A549 treated with Hydrocortisone at 1 μM for 4 hours (cell line): ENCODE results near the gene SCYL1. TPM values are rescaled to one million over a fixed set of nuclear protein-coding genes. Genes with fewer than 3 reads are reported as not detected.

ENCODE experiments used
- total RNA-seq: library from RNA; stranded (reverse); fragments of 200-300 nt; extraction: Qiagen RNA extraction; gene quantifications from 5 replicates; pipeline ENCODE4 v1.2.3, GENCODE V29; 2022

SCYL1 gene
- 50.9 to 60.4 TPM (median 56.0 TPM) in 5 replicates for total RNA-seq

DNA sequence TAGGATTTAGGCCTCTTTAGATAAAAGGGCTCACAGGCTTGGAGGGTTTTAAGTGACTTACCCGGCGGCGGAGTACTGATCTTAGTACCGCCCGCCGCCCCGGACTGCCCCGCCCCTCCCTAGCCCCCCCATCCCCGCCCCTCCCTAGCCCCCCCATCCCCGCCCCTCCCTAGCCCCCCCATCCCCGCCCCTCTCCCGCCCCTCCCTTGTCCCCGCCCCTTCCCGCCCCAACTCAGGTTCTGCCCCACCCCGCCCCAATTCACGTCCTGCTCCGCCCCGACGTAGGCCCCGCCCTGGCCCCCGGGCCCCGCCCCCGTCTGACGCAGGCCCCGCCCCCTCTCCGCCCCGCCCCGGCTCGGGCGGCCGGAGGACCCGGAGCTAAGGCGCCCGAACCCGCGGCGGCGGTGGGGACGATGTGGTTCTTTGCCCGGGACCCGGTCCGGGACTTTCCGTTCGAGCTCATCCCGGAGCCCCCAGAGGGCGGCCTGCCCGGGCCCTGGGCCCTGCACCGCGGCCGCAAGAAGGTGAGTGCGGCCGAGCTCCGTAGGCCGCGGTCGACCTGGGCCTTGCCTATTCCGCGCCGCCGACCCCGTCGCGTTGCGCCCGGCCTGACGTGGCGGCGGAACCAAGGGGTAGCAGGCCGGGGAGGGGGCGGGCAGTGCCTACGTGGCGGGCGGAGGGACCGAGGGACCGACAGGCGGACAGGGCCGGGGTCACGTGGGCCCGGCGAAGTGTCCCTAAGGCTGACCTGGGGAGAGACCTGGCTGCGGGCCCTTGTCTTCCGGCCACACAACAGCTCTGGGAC is at the start of gene SCYL1:
Gene SCYL1 (plus strand): TSS at position 343 of the 805 bp plus-strand sequence. CDS start 71 bp downstream, at position 414.

DNA sequence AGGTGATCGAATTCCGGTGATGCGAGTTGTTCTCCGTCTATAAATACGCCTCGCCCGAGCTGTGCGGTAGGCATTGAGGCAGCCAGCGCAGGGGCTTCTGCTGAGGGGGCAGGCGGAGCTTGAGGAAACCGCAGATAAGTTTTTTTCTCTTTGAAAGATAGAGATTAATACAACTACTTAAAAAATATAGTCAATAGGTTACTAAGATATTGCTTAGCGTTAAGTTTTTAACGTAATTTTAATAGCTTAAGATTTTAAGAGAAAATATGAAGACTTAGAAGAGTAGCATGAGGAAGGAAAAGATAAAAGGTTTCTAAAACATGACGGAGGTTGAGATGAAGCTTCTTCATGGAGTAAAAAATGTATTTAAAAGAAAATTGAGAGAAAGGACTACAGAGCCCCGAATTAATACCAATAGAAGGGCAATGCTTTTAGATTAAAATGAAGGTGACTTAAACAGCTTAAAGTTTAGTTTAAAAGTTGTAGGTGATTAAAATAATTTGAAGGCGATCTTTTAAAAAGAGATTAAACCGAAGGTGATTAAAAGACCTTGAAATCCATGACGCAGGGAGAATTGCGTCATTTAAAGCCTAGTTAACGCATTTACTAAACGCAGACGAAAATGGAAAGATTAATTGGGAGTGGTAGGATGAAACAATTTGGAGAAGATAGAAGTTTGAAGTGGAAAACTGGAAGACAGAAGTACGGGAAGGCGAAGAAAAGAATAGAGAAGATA is 25.7 kb upstream of the SCYL1 start, which contains the start of gene MALAT1:
Gene MALAT1 (plus strand): TSS at position 69 of the 736 bp plus-strand sequence.

DNA sequence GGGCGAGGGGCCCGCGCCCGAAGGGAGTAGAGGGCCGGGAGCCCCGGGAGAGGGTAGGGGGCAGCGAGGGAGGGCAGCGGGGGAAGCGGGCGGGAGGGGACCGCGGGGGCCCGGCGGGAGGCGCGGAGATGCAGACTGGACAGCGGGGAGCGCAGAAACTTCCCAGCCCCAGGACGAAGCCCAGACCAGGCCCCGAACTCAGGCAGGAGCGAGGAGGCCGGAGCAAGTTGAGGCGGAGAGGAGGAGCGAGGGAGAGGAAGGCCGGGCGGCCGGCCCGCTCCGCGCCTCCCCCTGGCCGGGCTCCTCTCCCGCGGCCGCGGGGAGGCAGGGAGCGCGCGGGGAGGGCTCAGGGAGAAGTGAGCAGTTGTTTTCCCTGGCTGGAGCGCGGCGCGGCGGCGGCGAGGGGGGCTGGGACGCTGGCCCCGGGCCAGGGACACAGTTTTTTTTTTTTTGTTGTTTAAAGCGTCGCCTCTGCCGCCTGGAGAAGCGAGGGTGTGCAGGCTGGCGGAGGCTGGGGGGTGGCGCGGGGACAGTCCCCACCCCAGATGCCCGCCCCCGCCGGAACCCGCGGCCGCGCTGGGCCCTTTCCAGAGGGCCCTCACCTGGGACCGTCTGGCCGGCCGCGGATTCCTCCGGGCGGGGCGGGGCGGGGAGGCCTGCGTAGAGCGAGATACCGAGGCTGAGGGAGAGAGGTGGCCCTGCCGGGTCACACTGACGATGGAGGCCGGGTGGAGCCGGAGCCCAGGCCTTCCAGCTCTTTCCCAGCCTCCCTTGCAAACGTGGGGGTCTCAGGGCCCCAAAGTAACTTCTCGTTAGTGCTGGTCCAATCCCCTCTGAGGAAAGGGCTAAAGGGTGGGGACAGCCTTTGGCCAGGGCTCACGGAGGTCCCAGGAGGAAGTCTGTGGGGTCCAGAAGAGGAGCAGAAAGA is 33.4 kb downstream of the SCYL1 start, which contains the start of gene LTBP3:
Gene LTBP3 (minus strand): TSS at position 358 of the 928 bp plus-strand sequence. CDS start 400 bp downstream, outside the sequence.

DNA sequence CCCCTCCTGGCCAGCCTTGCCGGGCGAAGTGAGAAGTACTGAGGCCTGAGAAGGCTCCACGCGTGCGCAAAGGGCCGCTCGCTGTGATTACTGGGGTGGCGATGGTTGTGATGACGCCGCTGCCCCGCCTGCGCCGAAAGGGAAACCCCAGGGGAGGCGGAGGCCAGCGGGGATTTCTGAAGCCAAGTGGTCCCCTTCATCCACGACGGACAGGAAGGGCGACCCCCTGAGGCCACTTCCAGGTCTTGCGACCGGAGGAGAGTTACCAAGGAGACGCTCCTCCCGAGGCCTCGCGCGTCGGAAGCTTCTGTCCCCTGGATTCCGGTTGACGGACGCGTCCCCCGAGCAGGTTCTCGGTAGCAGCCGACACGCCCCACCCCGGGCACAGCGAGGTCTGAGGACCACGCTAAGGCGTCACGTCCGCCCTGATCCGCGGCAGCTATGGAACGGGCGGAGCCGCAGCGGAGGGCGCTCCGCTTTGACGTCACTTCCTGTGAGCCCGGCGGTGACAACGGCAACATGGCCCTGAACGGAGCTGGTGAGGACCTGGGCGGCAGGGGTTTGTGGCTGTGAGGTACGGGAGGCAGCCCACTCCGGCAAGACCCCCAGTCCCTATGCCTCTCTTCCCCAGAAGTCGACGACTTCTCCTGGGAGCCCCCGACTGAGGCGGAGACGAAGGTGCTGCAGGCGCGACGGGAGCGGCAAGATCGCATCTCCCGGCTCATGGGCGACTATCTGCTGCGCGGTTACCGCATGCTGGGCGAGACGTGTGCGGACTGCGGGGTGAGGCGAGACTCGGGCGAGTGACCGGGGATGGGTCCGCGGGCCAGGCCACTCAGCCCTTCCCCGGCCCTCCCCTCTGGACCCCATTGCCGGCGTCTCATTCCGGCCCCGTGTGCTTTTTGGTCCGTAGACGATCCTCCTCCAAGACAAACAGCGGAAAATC is 45.4 kb downstream of the SCYL1 start, which contains the start of gene ZNRD2:
Gene ZNRD2 (plus strand): TSS at position 505 of the 946 bp plus-strand sequence. CDS start 15 bp downstream, at position 520.

DNA sequence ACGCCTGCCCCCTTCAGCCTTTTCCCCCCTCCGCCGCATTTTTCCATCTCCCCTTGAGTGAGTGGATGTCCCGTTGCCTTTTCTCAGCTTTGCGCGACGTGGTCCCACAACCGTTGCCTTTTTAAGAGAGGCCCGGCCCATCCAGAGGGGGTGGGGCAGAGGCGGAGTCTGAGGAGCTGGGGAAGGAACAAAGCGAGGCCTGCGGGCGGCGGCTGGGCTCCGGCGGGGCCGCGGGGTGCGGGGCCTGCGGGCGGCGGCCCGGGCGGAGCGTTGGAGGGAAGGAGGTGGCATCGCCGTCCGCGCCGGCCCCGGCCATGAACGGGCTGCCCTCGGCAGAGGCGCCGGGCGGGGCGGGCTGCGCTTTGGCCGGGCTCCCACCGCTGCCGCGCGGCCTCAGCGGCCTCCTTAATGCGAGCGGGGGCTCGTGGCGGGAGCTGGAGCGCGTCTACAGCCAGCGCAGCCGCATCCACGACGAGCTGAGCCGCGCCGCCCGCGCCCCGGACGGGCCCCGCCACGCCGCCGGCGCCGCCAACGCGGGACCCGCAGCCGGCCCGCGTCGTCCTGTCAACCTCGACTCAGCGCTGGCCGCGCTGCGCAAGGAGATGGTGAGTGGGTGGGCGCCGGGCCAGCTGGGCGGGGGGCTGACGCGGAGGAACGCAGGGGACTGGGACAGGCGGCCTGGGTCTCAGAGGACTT is 47.6 kb downstream of the SCYL1 start, which contains the start of gene FAM89B:
Gene FAM89B (plus strand): TSS at position 183 of the 696 bp plus-strand sequence. CDS start 132 bp downstream, at position 315.

DNA sequence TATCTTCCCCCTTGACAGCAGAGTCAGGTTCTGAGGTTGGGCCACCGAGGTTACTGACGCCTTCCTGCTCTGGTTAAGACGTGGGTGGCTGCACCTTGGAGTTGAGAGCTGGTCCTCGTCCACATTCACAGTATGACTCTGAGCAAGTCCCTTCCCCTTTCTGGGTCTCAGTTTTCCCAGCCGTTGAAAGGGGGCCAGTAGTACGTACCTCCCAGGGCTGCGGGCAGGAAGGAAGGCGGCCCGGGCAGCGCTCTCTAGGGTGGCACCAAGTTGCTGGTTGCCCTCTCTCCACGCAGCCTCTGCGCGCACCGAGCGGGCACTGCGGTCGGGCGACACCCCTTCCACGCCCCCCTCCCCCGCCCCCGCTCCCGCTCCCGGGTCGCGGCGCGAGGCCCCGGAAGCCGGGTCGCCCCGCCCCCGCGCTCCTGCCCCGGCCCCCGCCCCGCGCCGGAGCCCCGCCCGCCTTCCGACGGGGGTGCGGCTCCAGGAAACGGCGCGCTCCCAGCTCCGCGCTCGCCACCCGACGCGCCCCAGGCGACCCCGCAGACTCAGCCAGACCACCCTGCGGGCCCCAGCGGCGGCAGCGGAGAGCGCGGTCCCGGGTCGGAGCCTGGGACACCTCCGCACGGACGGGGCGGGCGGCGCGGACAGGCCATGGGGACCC is 50.8 kb downstream of the SCYL1 start, which contains the start of gene EHBP1L1:
Gene EHBP1L1 (plus strand): TSS at position 486 of the 664 bp plus-strand sequence. CDS start 250 bp downstream, outside the sequence.

Other genes with a start within 250 kb of the SCYL1 start
- gene CDC42EP2, start 210.2 kb upstream of the SCYL1 start, total RNA-seq = 13.2 to 20.7 TPM (median 16.6 TPM) in 5 replicates
- 39.6 to 48.3 TPM (median 41.6 TPM) in 5 replicates for gene DPF2, start 191.2 kb upstream of the SCYL1 start, total RNA-seq
- 0.76 to 1.4 TPM (median 0.90 TPM) in 5 replicates for gene TIGD3, start 170.3 kb upstream of the SCYL1 start, total RNA-seq
- gene SLC25A45, start 142.4 kb upstream of the SCYL1 start, total RNA-seq = 13.4 to 14.8 TPM (median 14.2 TPM) in 5 replicates
- gene FRMD8, start 138.4 kb upstream of the SCYL1 start, total RNA-seq = 50.4 to 58.2 TPM (median 55.8 TPM) in 5 replicates
- 129 to 220 TPM (median 203 TPM) in 5 replicates for gene NEAT1, start 102.3 kb upstream of the SCYL1 start, total RNA-seq
- 48.1 to 87.2 TPM (median 67.9 TPM) in 5 replicates for gene MALAT1, start 26.0 kb upstream of the SCYL1 start, total RNA-seq
- 83.4 to 114 TPM (median 105 TPM) in 5 replicates for gene LTBP3, start 33.3 kb downstream of the SCYL1 start, total RNA-seq
- 71.2 to 74.6 TPM (median 73.7 TPM) in 5 replicates for gene ZNRD2, start 45.4 kb downstream of the SCYL1 start, total RNA-seq
- gene FAM89B, start 47.5 kb downstream of the SCYL1 start, total RNA-seq = 22.8 to 49.9 TPM (median 46.2 TPM) in 5 replicates
- 26.1 to 36.0 TPM (median 34.5 TPM) in 5 replicates for gene EHBP1L1, start 51.0 kb downstream of the SCYL1 start, total RNA-seq
- 0.08 to 0.93 TPM (median 0.78 TPM) in 5 replicates for gene KCNK7, start 70.7 kb downstream of the SCYL1 start, total RNA-seq
- gene MAP3K11, start 89.1 kb downstream of the SCYL1 start, total RNA-seq = 40.5 to 47.5 TPM (median 45.0 TPM) in 5 replicates
- gene PCNX3, start 90.7 kb downstream of the SCYL1 start, total RNA-seq = 31.4 to 36.0 TPM (median 32.1 TPM) in 5 replicates
- 12.9 to 19.7 TPM (median 16.4 TPM) in 5 replicates for gene SIPA1, start 113.0 kb downstream of the SCYL1 start, total RNA-seq
- gene RELA, start 137.8 kb downstream of the SCYL1 start, total RNA-seq = 66.4 to 76.8 TPM (median 74.4 TPM) in 5 replicates
- 41.2 to 52.5 TPM (median 50.4 TPM) in 5 replicates for gene KAT5, start 187.2 kb downstream of the SCYL1 start, total RNA-seq
- 23.6 to 51.8 TPM (median 47.4 TPM) in 5 replicates for gene RNASEH2C, start 195.7 kb downstream of the SCYL1 start, total RNA-seq